Aorta (tissue), 5 donors: ENCODE data around the gene UBAP1L. TPM values are rescaled to one million over a fixed set of nuclear protein-coding genes. Genes with fewer than 3 reads are reported as not detected.
"Not testable (repeated sequence)": the region's sequence is repeated elsewhere in the genome, so short reads cannot be mapped to it uniquely, and the experiment has no call there.

Source experiments
- ATAC-seq: fragments of 200-7000 bp; cut with Tn5 transposase; one replicate; pipeline ENCODE4 v1.9.1; 2022; ENCODE audit warnings: moderate library complexity; ENCODE audit not compliant: low FRiP score
- DNase-seq, 2 donors: peaks; one replicate each; pipeline ENCODE4 v3.0.0-alpha.2; 2020
- H3K27ac ChIP-seq, 2 donors: one replicate each; pipeline ENCODE4 v1.5.1; 2013; ENCODE audit warnings: low read length in 2 of 2, mild to moderate bottlenecking in 2 of 2, moderate library complexity in 2 of 2, control low read depth in 1 of 2, inconsistent platforms in 1 of 2, low read depth in 1 of 2
- H3K27me3 ChIP-seq, 2 donors: one replicate each; pipeline ENCODE4 v1.6.1; 2013; ENCODE audit warnings: control low read depth in 1 of 2, low read length in 1 of 2, mild to moderate bottlenecking in 1 of 2, moderate library complexity in 1 of 2; ENCODE audit not compliant: insufficient read depth in 2 of 2, control insufficient read depth in 1 of 2
- H3K36me3 ChIP-seq, 2 donors: one replicate each; pipeline ENCODE4 v1.6.1; 2013; ENCODE audit warnings: control low read depth in 1 of 2, low read length in 1 of 2, mild to moderate bottlenecking in 1 of 2; ENCODE audit not compliant: insufficient read depth in 2 of 2, control insufficient read depth in 1 of 2
- H3K4me1 ChIP-seq, 2 donors: one replicate each; pipeline ENCODE4 v1.6.1; 2013; ENCODE audit warnings: low read length in 2 of 2, control low read depth in 1 of 2, mild to moderate bottlenecking in 1 of 2, moderate library complexity in 1 of 2; ENCODE audit not compliant: insufficient read depth in 2 of 2, control insufficient read depth in 1 of 2
- H3K4me3 ChIP-seq, 2 donors: one replicate each; pipeline ENCODE4 v1.5.1; 2013; ENCODE audit warnings: low read length in 2 of 2, control low read depth in 1 of 2, mild to moderate bottlenecking in 1 of 2
- H3K9me3 ChIP-seq: one replicate; pipeline ENCODE4 v1.6.1; 2013; ENCODE audit warnings: mild to moderate bottlenecking, low read length; ENCODE audit not compliant: control insufficient read depth
- WGBS, 2 donors: extraction: QIAGEN DNeasy Blood & Tissue Kit; methylation state at CpG; one replicate each; pipeline ENCODE4 v1.1.7; 2013; 5-methylcytosine and 5-hydroxymethylcytosine counted together
- intact Hi-C, 2 donors: fragments of 100-400 bp; cut with DNase I; formaldehyde crosslinking; loops; one replicate each; pipeline versions ENCODE4 v1.14.2 to v1.15.0; 2022
- long read RNA-seq, 2 donors: library from polyadenylated mRNA; unstranded; transcript quantifications; one replicate each; pipeline ENCODE4 v2.0.0, GENCODE V29; 2020 to 2021
- polyA plus RNA-seq, 2 donors: library from polyadenylated mRNA; stranded (reverse); fragments of 200-250 nt; gene quantifications; one replicate each; pipeline ENCODE4 v1.2.3, GENCODE V29; 2013
- total RNA-seq, 2 donors: library from RNA; stranded (reverse); fragmentation: NEBNext Ultra II Directional; extraction: Animal tissue kit (Norgen Biotek cat#: 25700); gene quantifications; one replicate each; pipeline ENCODE4 v1.2.1, GENCODE V29; 2021
- donor health status: healthy with polysubstance abuse.
- donor health status: Bipolar disorder and iron deficiency.
- donor health status: DM: no; HTN: no; CAD: no.
- donor health status: DM: no; HTN: no; CAD: no.
- donor health status: DM: yes; HTN: yes; CAD: no.

UBAP1L gene
- total RNA-seq: 10 to 100 TPM in 1 of 2 donors, 1 to 10 TPM in 1; 5.4 to 10.3 TPM
- polyA plus RNA-seq: 1 to 10 TPM in 1 of 2 donors, under 1 TPM in 1; 0.88 to 8.6 TPM
- long read RNA-seq, donor 1, full-length matches to known transcripts: 2 of 4 reads
- long read RNA-seq, donor 1, partial matches to known transcripts: 0 of 4 reads
- long read RNA-seq, donor 1, other reads (novel, unspliced or antisense): 2 of 4 reads
- long read RNA-seq, donor 2, full-length matches to known transcripts: 1 of 2 reads
- long read RNA-seq, donor 2, partial matches to known transcripts: 0 of 2 reads
- long read RNA-seq, donor 2, other reads (novel, unspliced or antisense): 1 of 2 reads

DNA sequence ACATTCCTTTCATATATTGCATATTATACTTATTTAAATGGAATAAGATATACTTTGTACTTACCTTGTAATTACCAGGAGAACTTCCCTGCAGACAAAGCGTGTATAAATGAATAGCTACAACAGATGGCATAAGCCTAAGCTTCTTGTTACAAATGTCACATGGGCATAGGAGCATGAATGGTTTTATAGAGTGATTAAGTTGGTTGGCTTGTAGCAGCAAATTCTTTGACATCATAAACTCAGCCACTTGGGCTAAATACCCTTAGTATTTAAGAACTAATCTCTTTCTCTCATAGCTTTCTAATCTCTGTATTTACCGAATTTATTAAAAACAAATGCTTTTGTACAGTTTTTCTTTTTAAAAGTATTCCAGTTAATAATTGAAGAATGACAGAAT is at the start of gene UBAP1L:
Gene UBAP1L (minus strand): TSS at position 115 of the 400 bp plus-strand sequence. CDS start 8,985 bp downstream, outside the sequence.
- Histone ChIP-seq H3K27ac (no peak within 1 kb of the TSS), H3K36me3 (peaks cover 5 to 14% of the 10 kb centered on the region in 2 donors), H3K4me3 (no peak within 1 kb of the TSS), H3K9me3 (no peaks in the 10 kb centered on the region), H3K27me3 (no peaks in the 10 kb centered on the region), H3K4me1 (no peaks in the 10 kb centered on the region)
- ATAC-seq: no peak
- DNase-seq: no peak
- intact Hi-C loops: no loop called here
- 79 to 80% methylated on average over 2 of the region's 2 CpGs for whole genome bisulfite sequencing, 2 donors

DNA sequence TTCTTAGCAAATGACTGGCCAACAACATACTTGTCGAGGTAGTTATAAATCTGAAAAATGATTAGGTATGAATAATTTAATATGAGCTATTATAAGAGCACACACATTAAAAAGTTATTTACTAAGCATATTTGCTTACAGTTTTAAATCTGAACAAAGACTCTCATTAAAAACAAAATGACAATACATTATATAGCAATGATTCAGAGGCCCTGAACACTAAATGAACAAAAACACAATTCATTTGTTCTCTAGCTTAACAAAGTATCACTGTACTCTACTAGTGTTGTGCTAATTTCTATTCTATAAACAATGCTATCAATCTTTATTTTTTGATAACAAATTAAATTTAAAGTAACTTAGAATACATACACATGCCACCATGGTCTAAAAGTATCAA is 49.1 kb upstream of the UBAP1L start:
- Histone ChIP-seq H3K4me1 (no peaks in the 10 kb centered on the region), H3K9me3 (no peaks in the 10 kb centered on the region), H3K36me3 (peaks cover 0 to 4% of the 10 kb centered on the region in 2 donors), H3K4me3 (no peak overlapping the region), H3K27ac (no peak overlapping the region), H3K27me3 (no peaks in the 10 kb centered on the region)
- ATAC-seq (no peak), DNase-seq (no peak)
- intact Hi-C loops: no loop called here
- 76 to 82% methylated on average over 1 of the region's 1 CpG for WGBS, 2 donors

GRCh38 chr15:65163041-65163440 is 48.0 kb upstream of the UBAP1L start:
- H3K4me1 ChIP-seq: no peaks in the 10 kb centered on the region
- no peaks in the 10 kb centered on the region for H3K27me3 ChIP-seq
- intact Hi-C loops: no loop called here
- DNase-seq (no peak), ATAC-seq (no peak)
- no peaks in the 10 kb centered on the region for H3K9me3 ChIP-seq
- 71 to 73% methylated on average over 4 of the region's 4 CpGs for WGBS, 2 donors
- H3K27ac ChIP-seq: no peak overlapping the region
- H3K36me3 ChIP-seq: peaks cover 0 to 5% of the 10 kb centered on the region in 2 donors
- no peak overlapping the region for H3K4me3 ChIP-seq

GRCh38 chr15:65156692-65157091 is 41.7 kb upstream of the UBAP1L start:
- H3K36me3 ChIP-seq: peaks cover 7 to 9% of the 10 kb centered on the region in 2 donors
- H3K4me1 ChIP-seq: no peaks in the 10 kb centered on the region
- intact Hi-C loops: no loop called here
- no peaks in the 10 kb centered on the region for H3K27me3 ChIP-seq
- H3K4me3 ChIP-seq: no peak overlapping the region
- DNase-seq: no peak
- H3K9me3 ChIP-seq: no peaks in the 10 kb centered on the region
- WGBS, 2 donors: 58 to 64% methylated on average over 5 of the region's 5 CpGs
- H3K27ac ChIP-seq: no peak overlapping the region
- ATAC-seq: no peak

GRCh38 chr15:65154720-65155119 is 39.7 kb upstream of the UBAP1L start:
- DNase-seq (no peak), ATAC-seq (no peak)
- WGBS, 2 donors: 83 to 86% methylated on average over 6 of the region's 6 CpGs
- no peaks in the 10 kb centered on the region for H3K27me3 ChIP-seq
- no peaks in the 10 kb centered on the region for H3K9me3 ChIP-seq
- no peak overlapping the region for H3K27ac ChIP-seq
- no peaks in the 10 kb centered on the region for H3K4me1 ChIP-seq
- H3K4me3 ChIP-seq: no peak overlapping the region
- intact Hi-C loops: no loop called here
- H3K36me3 ChIP-seq: peaks cover 7 to 11% of the 10 kb centered on the region in 2 donors

- WGBS, 2 donors: 55 to 59% methylated on average over 3 of the region's 3 CpGs
- ATAC-seq: no peak
- no peak for DNase-seq
- intact Hi-C loops: no loop called here
- Histone ChIP-seq H3K36me3 (peaks cover 3 to 4% of the 10 kb centered on the region in 2 donors), H3K27ac (no peak overlapping the region), H3K4me3 (no peak overlapping the region), H3K27me3 (no peaks in the 10 kb centered on the region), H3K9me3 (no peaks in the 10 kb centered on the region), H3K4me1 (no peaks in the 10 kb centered on the region)
Observed at GRCh38 chr15:65147902-65148301, 32.9 kb upstream of the UBAP1L start.

- intact Hi-C loops: no loop called here
- 85 to 88% methylated on average over 4 of the region's 4 CpGs for WGBS, 2 donors
- H3K27ac ChIP-seq: no peak overlapping the region
- no peak overlapping the region for H3K4me3 ChIP-seq
- H3K36me3 ChIP-seq: peaks cover 2 to 4% of the 10 kb centered on the region in 2 donors
- no peaks in the 10 kb centered on the region for H3K27me3 ChIP-seq
- no peaks in the 10 kb centered on the region for H3K4me1 ChIP-seq
- DNase-seq: no peak
- ATAC-seq: no peak
- no peaks in the 10 kb centered on the region for H3K9me3 ChIP-seq
Observed at GRCh38 chr15:65146438-65146837, 31.4 kb upstream of the UBAP1L start.

DNA sequence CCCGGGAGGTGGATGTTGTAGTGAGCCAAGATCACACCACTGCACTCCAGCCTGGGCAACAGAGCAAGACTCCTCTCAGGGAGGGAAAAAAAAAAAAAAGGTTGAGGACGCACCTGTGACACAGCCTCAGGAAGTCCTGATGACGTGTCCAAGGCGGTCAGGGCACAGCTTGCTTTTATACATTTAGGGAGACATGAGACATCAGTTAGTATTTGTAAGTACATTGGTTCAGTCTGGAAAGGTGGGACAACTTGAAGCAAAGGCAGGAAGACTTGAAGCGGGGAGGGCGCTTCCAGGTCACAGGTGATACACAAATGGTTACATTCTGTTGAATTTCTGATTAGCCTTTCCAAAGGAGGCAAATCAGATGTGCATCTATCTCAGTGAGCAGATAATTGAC is 23.6 kb upstream of the UBAP1L start:
- DNase-seq: peak in 1 of 2 donors; percentile 51
- H3K36me3 ChIP-seq, H3K27me3 ChIP-seq, intact Hi-C loops, H3K4me3 ChIP-seq, H3K4me1 ChIP-seq, ATAC-seq, H3K27ac ChIP-seq, H3K9me3 ChIP-seq: not testable (repeated sequence)
- WGBS, 2 donors: 92 to 95% methylated on average over 6 of the region's 6 CpGs

DNA sequence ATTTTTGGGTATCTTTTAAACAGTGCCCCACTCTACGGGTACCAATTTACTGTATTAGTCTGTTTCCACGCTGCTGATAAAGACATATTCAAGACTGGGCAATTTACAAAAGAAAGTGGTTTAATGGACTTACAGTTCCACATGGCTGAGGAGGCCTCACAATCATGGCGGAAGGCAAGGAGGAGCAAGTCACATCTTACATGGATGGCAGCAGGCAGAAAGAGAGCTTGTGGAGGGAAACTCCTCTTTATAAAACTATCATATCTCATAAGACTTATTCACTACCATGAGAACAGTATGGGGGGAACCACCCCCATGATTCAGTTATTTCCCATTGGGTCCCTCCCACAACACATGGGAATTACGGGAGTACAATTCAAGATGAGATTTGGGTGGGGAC is 22.9 kb upstream of the UBAP1L start:
- H3K4me1 ChIP-seq, H3K9me3 ChIP-seq, H3K4me3 ChIP-seq, intact Hi-C loops, DNase-seq, H3K36me3 ChIP-seq, H3K27ac ChIP-seq, ATAC-seq, H3K27me3 ChIP-seq: not testable (repeated sequence)
- 92 to 96% methylated on average over 4 of the region's 4 CpGs for WGBS, 2 donors
